NCI-H526 treated with DMSO at 0.1 percent for 48 hours (cell line): ENCODE measurements around the gene CEACAM18.
"Not testable (repeated sequence)": the region's sequence is repeated elsewhere in the genome, so short reads cannot be mapped to it uniquely, and the experiment has no call there.

ENCODE experiments used
- DNase-seq: peaks from one replicate; lab custom pipeline; 2025; lab: John Stamatoyannopoulos, UW

CEACAM18 gene

DNA sequence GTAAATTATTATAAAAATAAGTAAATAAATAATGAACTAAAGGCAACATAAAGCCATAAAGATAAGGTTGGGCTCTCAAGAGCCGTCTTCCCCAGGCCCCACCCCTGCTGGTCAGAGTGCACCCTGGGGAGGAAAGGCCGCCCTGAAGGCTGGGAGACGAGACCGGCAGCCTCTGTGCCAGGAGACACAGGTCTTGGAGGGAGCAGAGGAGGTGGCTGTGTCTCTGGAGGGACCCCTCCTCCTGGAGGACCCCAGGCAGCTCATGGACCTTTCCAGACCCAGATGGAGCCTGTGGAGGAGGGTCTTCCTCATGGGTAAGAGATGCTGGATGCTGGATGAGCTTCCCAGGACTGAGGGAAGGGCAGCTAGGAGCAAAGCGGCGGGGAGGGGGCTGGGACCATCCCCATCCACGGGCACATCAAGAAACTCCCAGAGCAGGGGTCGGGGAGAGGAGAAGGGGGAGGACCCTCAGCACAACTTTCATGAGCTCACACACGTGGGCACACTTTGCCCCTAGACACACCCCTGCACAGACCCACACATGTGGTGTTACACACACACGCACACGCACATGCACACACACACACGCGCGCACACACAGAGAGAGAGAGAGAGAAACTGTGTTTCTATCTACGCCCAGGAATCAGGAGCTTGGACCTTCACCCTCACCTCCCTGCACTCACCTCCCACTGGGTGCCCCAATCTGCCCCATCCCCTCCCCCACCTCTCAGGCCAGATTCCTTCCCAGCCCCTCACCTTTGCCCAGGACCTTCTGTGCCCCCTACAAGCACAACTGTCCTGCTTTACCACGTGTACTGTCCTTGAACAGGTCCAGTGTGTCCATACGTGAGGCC lies at the start of gene CEACAM18:
Gene CEACAM18, plus strand, starts transcription at position 159 of the 854 bp plus-strand sequence.
- DNase-seq: no peak

DNA sequence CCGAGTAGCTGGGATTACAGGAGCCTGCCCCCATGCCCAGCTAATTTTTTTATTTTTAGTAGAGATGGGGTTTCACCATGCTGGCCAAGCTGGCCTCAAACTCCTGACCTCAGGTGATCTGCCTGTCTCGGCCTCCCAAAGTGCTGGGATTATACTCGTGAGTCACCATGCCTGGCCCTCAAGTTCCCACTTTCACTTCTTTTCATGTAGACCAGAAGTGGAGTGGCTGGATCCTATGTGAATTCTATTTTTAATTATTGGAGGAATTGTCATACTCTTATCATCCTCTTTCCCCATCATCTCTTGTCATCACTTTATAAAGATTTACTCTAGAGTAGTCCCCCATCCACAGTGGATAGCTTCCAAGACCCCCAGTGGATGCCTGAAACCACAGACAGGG lies 48.1 kb upstream of the CEACAM18 start:
- no peak for DNase-seq

DNA sequence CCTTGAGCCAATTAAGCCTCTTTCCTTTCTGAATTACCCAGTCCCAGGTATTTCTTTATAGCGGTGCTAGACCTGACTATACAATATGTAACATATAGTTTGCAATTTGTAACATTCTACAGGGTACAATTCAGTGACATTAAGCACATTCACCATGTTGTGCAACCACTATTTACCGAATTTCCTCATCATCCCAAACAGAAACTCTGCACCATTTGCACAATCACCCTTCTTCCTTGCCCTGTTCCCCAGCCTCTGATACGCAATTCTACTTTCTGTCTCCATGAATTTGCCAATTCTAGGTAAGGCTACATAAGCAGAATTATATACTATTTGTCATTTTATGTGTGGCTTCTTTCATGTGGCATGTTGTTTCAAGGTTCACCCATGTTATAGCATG lies 47.2 kb upstream of the CEACAM18 start:
- no peak for DNase-seq

DNA sequence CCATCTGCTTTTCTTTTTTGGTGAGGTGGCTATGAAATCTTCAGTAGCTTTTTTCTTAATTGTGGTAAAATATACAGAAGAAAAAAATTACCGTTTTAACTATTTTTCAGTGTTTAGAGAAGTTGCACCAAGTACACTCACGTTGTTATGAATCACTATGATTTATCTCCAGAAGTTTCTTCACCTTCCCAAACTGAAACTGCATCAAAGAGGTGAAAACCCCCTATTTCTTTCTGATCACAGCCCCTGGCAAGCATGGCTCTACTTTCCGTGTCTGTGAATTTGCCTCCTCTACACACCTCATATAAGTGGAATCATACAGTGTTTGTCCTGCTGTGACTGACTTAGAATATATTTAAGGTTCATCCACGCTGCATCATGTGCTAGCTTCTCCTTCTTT lies 45.3 kb upstream of the CEACAM18 start:
- DNase-seq: no peak

DNA sequence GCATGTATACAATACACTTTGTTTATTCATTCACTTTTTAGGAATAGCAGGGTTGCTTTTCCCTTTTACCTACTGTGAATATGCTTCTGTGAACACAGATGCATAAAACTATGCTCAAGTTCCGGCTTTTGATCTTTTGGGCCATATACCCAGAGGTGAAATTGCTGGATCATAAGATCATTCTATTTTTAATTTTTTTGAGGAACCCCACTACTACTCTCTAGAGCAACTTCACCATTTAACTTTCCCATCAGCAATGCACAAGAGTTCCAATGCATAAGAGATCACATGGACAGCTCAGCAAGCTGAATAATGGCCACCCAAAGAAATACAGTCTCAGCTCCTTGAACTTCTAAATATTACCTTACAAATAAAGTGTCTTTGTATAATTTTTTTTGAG lies 43.9 kb upstream of the CEACAM18 start:
- DNase-seq: no peak

DNA sequence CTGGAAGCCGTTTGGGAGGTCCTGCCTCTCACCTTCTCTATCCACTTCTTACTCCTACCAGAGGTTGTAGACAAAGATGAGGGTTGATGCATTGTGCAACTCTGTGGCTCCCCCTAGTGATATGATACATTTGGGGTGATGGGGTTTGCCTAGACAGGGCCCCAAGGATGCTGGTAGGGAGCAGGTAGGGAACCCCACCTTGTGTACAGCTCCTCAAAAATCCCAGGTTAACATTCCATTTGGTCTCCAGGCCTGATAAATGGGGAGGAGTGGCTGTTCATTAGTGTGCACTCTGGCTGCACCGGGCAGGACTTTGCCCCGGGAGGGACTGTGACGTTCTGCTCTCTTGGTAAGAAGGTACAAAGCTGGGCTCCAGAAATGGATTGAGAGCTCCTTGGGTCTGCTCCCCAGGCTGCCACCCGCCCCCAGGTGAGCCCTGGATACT lies 39.3 kb upstream of the CEACAM18 start:
- no peak for DNase-seq

DNA sequence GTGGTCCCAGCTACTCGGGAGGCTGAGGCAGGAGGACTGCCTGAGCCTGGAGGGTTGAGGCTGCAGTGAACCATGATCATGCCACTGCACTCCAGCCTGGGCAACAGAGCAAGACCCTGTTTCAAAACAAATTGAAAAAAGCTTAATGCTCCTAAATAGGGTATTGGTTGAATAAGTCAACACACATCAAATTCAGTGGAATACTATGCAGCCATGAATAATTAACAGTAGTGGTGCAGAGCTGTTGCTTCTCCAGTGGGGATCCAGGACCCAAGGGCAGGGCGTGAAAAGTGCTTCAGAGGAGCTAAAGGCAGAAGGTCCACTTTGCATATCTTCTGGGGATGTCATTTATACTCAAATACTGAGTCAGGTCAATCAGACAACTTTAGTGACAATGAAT lies 38.3 kb upstream of the CEACAM18 start:
- DNase-seq: no peak

DNA sequence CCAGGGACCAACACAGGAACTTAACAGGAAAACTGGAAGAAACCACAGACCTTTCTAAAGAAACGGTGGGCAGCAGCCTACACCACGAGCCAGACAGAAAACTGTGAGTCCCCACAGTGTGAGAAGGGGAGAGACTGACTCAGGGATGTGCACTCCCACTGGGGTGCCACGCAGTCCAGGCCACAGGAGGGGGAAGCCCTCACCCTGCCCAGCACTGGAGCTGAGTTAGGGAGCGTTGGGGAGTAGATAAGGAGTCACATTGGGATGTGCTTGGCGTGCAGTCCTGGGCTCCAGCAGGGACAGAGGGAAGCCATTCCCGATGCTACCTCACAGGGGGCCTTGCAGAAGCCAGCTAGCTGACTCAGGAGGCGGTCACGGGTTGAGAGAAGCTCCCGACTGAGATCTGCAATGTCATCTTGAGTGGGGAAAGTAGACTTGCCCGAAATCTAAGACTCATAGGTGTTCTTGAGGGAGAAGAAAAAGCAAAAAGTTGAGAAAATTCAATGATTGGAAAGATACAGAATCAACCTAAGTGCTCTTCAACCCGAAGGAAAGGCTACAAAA lies 37.4 kb upstream of the CEACAM18 start:
- DNase-seq: no peak

DNA sequence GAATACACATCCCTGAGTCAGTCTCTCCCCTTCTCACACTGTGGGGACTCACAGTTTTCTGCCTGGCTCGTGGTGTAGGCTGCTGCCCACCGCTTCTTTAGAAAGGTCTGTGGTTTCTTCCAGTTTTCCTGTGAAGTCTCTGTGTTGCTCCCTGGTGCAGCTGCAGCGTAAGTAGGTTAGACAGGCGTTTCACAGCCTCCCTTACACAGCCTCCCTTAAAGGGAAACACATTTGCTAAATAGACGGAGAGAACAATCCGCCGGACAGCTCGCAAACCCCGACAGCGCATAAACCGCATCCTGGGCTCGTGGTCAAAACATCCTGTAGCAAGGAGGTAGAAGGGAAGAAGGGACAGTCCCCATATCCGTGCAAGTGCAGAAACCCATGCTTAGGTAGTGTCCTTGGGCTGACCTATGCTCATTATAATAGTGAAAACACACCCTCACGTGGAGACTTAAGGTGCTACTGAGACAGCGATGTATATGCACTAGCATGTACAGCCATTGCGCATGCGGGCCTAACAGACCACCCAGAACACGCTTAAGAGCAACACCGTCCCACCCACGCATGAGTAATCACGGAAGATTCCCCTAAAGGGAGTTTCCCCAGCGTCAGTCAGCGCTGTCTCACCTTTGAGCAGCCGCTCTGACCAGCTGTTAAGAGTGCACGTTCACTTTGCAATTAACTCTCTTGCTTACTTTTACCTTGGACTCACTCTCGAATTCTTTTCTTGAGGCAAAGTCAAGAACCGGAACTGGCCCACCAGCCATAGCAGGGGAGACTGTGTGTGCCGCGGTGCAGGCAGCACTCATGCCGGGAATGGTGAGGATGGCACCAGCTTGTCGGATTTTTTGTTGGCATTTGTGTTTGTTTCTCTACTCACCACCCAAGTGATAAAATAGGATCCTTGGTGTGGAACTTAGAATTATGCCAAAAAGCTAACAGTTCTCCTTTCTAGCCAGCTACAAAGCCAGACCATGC lies 36.6 kb upstream of the CEACAM18 start:
- no peak for DNase-seq

DNA sequence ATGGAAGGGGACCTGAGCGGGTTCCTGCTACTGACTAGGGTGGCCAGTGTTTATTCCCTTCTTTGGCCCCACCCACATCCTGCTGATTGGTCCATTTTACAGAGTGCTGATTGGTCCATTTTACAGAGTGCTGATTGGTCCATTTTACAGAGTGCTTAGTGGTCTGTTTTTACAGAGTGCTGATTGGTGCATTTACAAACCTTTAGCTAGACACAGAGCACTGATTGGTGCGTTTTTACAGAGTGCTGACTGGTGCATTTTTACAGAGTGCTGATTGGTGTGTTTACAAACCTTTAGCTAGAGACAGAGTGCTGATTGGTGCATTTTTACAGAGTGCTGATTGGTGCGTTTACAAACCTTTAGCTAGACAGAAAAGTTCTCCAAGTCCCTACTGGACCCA lies 30.8 kb upstream of the CEACAM18 start:
- not testable (repeated sequence) for DNase-seq

DNA sequence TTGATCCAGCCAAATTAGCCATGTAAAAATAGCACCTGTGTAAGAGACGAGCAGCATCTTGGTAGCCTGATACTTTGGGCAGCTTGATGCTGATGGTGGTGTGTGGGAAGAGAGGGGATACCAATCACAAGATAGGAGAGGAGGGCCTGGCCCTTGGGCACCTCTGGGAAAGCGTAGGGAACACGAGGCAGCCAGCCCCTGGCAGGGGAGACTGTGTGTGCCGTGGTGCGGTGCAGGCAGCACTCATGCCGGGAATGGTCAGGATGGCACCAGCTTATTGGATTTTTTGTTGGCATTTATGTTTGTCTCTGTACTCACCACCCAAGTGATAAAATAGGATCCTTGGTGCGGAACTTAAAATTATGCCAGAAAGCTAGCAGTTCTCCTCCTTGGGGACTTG lies 30.3 kb upstream of the CEACAM18 start:
- no peak for DNase-seq

DNA sequence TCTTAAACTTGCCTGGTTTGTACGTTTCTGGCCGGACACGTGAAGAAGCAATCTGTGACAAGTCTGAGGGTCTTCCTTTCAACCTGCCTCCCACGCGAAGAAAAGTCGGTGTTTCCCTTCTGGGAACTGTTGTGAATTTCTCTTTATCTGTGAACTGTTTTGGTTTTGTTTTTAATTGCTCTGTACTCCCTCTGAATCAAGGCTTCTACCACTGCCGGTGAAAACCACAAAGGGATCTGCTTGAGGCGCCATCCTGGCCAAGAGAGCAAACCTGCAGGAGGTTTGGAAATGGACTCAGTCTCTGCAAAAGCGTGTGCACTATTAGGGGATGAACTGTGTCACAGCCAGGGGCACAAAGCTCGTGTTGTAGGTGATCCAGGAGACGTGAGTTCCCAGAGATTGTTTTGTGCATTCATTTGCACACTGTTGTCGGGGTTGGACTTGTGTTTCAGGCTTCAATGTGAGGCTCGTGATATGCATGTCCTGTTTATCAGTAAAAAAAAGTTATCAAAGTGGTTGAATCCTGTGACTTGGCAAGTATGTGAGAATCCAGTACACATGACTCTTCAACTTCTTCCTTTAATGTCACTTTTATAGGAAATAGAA lies 29.8 kb upstream of the CEACAM18 start:
- DNase-seq: no peak

DNA sequence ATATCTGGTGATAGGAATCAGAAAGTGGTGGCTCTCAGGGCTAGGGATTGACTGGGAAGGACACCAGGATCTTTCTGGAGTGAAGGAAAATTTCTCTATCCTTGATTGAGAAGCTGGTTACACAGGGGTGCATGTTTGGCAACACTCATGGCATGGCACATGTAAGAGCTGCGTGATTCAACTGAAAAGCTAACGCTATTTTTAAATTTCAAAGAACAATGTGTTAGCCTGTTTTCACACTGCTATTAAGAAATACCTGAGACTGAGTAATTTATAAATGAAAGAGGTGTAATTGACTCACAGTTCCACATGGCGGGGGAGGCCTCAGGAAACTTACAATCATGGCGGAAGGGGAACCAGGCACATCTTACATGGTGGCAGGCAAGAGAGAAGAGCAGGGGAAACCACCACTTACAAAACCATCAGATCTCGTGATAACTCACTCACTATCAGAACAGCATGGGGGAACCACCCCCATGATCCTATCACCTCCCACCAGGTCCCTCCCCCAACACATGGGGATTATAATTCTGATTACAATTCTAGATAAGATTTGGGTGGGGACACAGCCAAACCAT lies 27.5 kb upstream of the CEACAM18 start:
- DNase-seq: no peak

DNA sequence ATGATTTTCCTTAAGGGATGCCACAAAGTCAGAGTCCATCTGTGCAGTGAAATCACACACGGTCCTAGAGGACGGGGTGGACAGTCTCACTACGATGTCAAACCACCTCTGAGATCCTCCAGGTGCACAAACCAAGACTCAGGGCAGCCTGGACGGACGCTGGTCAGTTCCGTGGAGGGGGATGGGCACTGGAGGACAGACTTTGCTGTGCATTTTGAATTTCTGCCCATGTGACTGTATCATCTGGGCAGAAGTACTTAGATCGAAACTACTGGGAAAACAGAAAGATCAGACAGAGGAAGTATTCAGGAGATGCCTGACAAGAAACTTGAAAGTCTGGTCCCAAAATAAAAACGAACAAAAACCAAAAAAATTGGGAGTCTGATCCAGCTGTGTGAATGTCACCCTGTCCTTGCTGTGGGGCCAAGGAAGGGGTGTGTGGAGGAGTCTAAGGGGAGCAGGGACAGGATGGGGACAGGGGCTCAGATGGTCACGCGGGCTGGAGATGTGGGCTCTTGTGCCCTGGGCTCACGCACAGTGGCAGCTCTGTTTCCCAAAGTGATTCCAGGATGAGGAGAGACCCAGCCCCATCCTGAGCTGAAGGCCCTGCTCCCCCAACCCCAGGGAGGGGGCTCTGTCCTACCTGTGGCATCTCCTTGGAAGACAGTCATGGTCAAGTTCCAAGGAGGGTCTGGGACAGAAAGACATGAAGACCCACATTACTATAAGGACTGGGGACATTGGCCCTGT lies 21.6 kb upstream of the CEACAM18 start:
- DNase-seq: no peak

DNA sequence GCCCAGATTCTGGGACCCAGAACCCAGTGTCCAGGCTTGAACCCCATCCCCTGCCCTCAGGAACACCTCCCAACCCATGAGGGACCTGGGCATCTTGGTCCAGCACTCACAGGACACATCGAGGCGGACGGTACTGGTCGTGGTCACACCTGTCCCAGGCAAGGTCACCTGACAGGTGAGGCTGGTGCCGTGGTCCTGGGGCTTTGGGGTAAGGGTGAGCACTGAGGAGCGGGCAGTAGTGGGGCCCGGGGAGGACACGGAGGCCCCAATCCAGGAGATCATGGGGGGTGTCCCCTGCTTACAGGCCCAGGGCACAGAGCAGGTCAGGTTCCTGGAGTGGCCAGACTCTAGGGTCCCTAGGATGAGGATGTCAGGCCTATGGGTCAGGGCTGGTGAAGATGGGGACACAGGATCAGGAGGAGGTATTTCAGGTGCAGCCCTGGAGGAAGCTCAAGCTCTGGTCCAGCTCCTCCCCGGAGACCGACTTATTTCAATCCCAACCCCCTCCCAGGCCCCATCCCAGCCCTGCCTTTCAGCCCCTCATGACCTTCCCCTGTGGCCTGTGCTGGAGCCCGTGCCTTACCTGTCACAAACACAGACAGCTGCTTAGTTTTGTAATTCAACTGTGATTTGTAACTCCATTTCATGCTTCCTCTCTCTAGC lies 20.9 kb upstream of the CEACAM18 start:
- no peak for DNase-seq

DNA sequence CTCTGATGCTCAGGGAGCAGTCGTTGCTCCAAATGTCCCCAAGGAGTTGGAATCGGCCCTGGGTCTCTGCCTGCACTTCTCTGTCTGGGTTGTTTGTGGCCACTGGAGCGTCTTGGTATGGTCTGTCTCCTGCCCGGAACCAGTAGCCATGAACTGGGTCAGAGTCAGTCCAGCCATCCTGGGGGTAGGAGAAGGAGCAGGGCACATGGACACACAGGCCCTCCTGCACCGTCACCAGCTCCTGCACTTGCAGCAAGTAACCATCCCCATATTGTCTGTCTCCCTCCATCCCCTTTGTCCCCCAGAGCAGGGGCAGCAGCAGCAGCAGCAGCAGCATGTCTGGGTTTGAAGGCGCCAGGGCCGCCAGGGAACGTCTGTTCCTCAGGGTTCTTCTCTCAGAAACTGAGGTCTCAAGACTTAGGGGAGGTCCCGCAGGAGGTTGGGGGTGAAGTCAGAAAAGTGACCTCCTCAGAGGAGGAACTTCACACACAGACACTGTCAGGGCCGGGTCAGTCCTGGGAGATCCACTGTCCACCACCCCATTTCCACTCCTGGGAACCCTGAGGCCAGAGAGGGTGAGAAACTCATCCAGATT lies 20.2 kb upstream of the CEACAM18 start, which contains the start of gene SIGLEC8:
Gene SIGLEC8, minus strand, starts transcription at position 404 of the 595 bp plus-strand sequence. Its CDS starts 67 bp downstream, at position 337.
- no peak for DNase-seq

DNA sequence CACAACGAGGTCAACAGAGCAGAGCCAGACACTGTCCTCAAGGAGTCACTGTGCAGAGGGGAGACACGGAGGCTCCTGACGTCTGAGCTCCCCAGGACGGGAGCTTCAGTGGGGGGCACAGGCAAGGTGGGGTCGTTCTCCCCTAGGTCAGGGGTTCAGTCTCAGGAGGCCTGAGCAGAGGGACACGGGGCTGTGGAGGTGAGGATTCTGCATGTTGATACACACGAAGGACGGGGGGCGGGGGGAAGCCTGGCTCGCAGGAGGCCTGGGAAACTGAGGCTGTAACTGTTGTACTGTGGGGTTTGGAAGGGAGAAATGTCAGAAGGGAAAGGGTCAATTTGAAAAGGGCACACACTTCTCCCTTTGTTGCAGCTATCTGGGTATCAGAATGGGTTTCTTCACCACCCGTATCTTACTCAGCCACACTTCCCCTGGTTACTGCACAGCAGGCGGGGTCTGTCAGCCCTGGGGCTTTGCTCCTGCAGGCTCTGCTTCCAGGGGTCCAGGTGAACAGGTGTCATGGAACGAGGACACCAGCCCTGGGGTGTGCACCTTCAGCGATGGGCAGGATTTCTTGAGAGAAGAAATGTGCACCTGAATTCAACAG lies 19.3 kb upstream of the CEACAM18 start:
- no peak for DNase-seq

DNA sequence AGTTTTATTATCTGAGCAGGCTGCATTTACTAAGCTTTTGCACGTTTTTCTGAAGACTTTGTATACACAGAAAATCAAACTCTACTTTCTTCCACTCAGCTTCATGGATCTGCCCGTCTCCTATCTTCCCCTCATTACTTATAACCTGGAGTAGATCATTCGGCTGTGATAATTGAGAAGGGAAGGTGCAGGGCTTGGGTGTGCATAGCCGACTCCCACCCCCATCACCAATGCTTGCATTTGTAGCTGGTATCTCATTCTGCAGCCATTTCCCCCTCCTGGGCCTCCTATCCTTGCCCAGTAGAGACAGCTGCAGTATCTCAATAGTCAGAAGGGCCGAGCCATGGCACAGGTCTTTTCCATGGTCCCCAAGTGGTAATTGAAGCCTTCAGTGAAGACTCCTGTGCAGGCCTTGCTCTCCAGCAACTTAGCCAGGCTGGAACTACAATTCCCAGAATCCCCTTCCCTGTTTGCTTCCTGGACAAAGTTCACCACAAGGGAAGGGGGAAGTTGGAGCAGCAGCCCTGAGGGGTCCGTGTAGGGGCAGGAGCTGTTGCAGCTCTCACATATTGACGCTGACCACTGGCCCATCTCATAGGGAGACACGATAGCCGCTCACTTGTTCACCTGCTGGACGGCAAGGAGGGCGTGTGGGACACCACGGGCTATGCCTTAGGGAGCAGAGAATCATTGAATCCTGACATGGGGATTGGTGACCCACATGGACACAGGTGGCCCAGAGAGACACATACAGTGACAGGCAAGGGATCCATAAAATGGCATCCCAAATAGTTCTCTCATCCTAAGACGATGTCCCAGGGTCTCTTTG lies 18.0 kb upstream of the CEACAM18 start:
- no peak for DNase-seq
